ENCODE measurements around the gene OR51B4.

DNA sequence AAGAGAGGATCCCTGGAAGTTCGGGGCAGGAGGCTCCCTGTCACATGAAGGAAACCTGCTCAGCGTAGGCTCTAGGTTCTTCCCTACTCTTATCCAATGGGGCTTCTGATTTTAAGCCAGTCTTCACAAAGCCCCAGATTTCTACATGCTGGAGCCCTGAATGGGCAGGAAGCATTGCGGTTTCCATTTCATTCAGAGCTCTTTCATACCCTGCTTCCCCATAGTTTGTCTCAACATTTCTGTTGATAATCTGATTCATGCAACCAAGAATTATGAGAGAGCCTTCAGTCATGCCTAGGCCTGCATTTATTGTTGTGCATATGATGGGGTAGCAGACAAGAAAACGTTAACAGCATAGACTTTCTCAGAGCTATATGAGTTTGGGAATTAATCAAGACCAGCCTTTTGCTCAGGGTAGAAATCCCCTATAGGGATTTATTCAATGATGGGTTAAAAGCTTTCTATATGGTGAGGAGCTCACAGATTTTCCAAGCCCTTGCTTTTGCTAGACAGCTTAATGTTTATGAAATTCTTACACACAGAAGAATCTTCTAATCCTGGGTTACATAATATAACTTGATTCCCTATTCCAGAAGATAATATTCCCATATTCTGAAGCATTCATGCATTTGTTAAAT lies 15.9 kb downstream of the OR51B4 start:
- TF ChIP-seq JUN (IDR thresholded peaks at IDR 0.05) (no peak), CTCF (IDR thresholded peaks at IDR 0.05) (no peak), POLR2A (IDR thresholded peaks at IDR 0.05; ENCODE audit: low read length) (no peak), MAX (IDR thresholded peaks at IDR 0.05) (no peak), RAD21 (conservative IDR thresholded peaks at IDR 0.05 in 1 of 2, IDR thresholded peaks at IDR 0.05 in 1 of 2) (no peak)

Data from A549 (cell line).